Retina (tissue), 1 donor: ENCODE measurements around the gene LY6G6F.

Experiments used
- DNase-seq: peaks from one replicate; pipeline ENCODE4 v3.0.0-alpha.2; 2016

The LY6G6F gene

GRCh38 chr6:31725502-31726350, 19.1 kb downstream of the LY6G6F start:
- DNase-seq = no peak

GRCh38 chr6:31727034-31727716, 20.5 kb downstream of the LY6G6F start:
- no peak for DNase-seq

- no peak for DNase-seq
Measured at GRCh38 chr6:31727717-31728671, 21.3 kb downstream of the LY6G6F start.

GRCh38 chr6:31728767-31729514, 22.3 kb downstream of the LY6G6F start, which contains the start of gene DDAH2:
Gene DDAH2 (minus strand): TSS chr6:31729299. CDS start chr6:31729161, 138 bp downstream.
- peak; percentile 28 for DNase-seq

- peak; percentile 96 for DNase-seq
Measured at GRCh38 chr6:31729515-31729978, 22.9 kb downstream of the LY6G6F start.

- peak; percentile 97 for DNase-seq
Measured at GRCh38 chr6:31729979-31730630, 23.4 kb downstream of the LY6G6F start.

- no peak for DNase-seq
Measured at GRCh38 chr6:31730631-31731086, 24.0 kb downstream of the LY6G6F start.

- DNase-seq = no peak
Measured at GRCh38 chr6:31732029-31732428, 25.4 kb downstream of the LY6G6F start.

- no peak for DNase-seq
Measured at GRCh38 chr6:31733734-31734133, 27.1 kb downstream of the LY6G6F start.

- DNase-seq = no peak
Measured at GRCh38 chr6:31734247-31734820, 27.7 kb downstream of the LY6G6F start.

GRCh38 chr6:31734821-31735406, 28.2 kb downstream of the LY6G6F start:
- DNase-seq = peak; percentile 59

GRCh38 chr6:31736021-31736767, 29.5 kb downstream of the LY6G6F start, which contains the start of gene CLIC1:
Gene CLIC1 (minus strand): TSS chr6:31736530. CDS start chr6:31736300, 230 bp downstream.
- peak; percentile 72 for DNase-seq

GRCh38 chr6:31736768-31737314, 30.2 kb downstream of the LY6G6F start:
- DNase-seq = peak; percentile 33

- DNase-seq = peak; percentile 59
Measured at GRCh38 chr6:31737315-31737990, 30.8 kb downstream of the LY6G6F start.

GRCh38 chr6:31737991-31738979, 31.6 kb downstream of the LY6G6F start:
- peak; percentile 54 for DNase-seq

- peak; percentile 99 for DNase-seq
Measured at GRCh38 chr6:31739639-31740396, 33.2 kb downstream of the LY6G6F start, which contains the start of gene MSH5. Gene MSH5 (plus strand): TSS chr6:31740005. CDS start chr6:31740467, 462 bp downstream.
